Muscle layer of duodenum (tissue), 2 donors: ENCODE results near the gene IGSF9.

Experiments used
- H3K27ac ChIP-seq: one replicate; pipeline ENCODE4 v1.7.0; 2013; ENCODE audit warnings: mild to moderate bottlenecking, low read length
- H3K27me3 ChIP-seq: one replicate; pipeline ENCODE4 v1.7.0; 2013; ENCODE audit warnings: low read depth, mild to moderate bottlenecking, control low read depth, low read length
- H3K36me3 ChIP-seq, 2 donors: one replicate each; pipeline ENCODE4 v1.7.0; 2013; ENCODE audit warnings: low read length in 2 of 2, control low read depth in 1 of 2, mild to moderate bottlenecking in 1 of 2; ENCODE audit not compliant: insufficient read depth in 2 of 2, control insufficient read depth in 1 of 2
- H3K4me1 ChIP-seq, 2 donors: one replicate each; pipeline ENCODE4 v1.7.0; 2013; ENCODE audit warnings: low read length in 2 of 2, mild to moderate bottlenecking in 2 of 2, control low read depth in 1 of 2, moderate library complexity in 1 of 2; ENCODE audit not compliant: insufficient read depth in 2 of 2, control insufficient read depth in 1 of 2
- H3K4me3 ChIP-seq, 2 donors: one replicate each; pipeline ENCODE4 v1.7.0; 2013; ENCODE audit warnings: low read length in 2 of 2, low read depth in 1 of 2, mild to moderate bottlenecking in 1 of 2
- H3K9me3 ChIP-seq, 2 donors: one replicate each; pipeline ENCODE4 v1.7.0; 2013; ENCODE audit warnings: low read length in 2 of 2, control low read depth in 1 of 2, mild to moderate bottlenecking in 1 of 2; ENCODE audit not compliant: control insufficient read depth in 1 of 2
- donor health status: healthy.

Gene IGSF9

GRCh38 chr1:159986093-159986492 is 40.7 kb upstream of the IGSF9 start:
- Histone ChIP-seq H3K27ac (no peak overlapping the region), H3K36me3 (no peaks in the 10 kb centered on the region), H3K4me1 (no peaks in the 10 kb centered on the region), H3K9me3 (no peaks in the 10 kb centered on the region), H3K27me3 (no peaks in the 10 kb centered on the region), H3K4me3 (no peak overlapping the region)

- no peaks in the 10 kb centered on the region for H3K27me3 ChIP-seq
- H3K4me1 ChIP-seq = no peaks in the 10 kb centered on the region
- no peaks in the 10 kb centered on the region for H3K36me3 ChIP-seq
- no peak overlapping the region for H3K4me3 ChIP-seq
- H3K27ac ChIP-seq = no peak overlapping the region
- H3K9me3 ChIP-seq = no peaks in the 10 kb centered on the region
Measured at GRCh38 chr1:159985473-159985872, 40.1 kb upstream of the IGSF9 start.

GRCh38 chr1:159983681-159984080 is 38.3 kb upstream of the IGSF9 start:
- H3K27ac ChIP-seq = no peak overlapping the region
- H3K9me3 ChIP-seq = no peaks in the 10 kb centered on the region
- no peak overlapping the region for H3K4me3 ChIP-seq
- H3K27me3 ChIP-seq = no peaks in the 10 kb centered on the region
- no peaks in the 10 kb centered on the region for H3K36me3 ChIP-seq
- H3K4me1 ChIP-seq = peaks cover 0 to under 1% of the 10 kb centered on the region in 2 donors

- H3K4me1 ChIP-seq = peaks cover 0 to 4% of the 10 kb centered on the region in 2 donors
Measured at GRCh38 chr1:159982280-159982679, 36.9 kb upstream of the IGSF9 start.

GRCh38 chr1:159981351-159982055 is 36.1 kb upstream of the IGSF9 start:
- H3K9me3 ChIP-seq = no peaks in the 10 kb centered on the region
- no peak overlapping the region for H3K27ac ChIP-seq
- H3K4me3 ChIP-seq = no peak overlapping the region
- peaks cover 0 to 4% of the 10 kb centered on the region in 2 donors for H3K4me1 ChIP-seq
- H3K36me3 ChIP-seq = no peaks in the 10 kb centered on the region
- no peaks in the 10 kb centered on the region for H3K27me3 ChIP-seq

More at GRCh38 chr1:159982280-159982679, 36.9 kb upstream of the IGSF9 start:
- H3K9me3 ChIP-seq = no peaks in the 10 kb centered on the region
- no peaks in the 10 kb centered on the region for H3K27me3 ChIP-seq
- H3K36me3 ChIP-seq = no peaks in the 10 kb centered on the region
- no peak overlapping the region for H3K4me3 ChIP-seq
- H3K27ac ChIP-seq = no peak overlapping the region

GRCh38 chr1:159980786-159981185 is 35.4 kb upstream of the IGSF9 start:
- Histone ChIP-seq H3K4me3 (no peak overlapping the region), H3K36me3 (no peaks in the 10 kb centered on the region), H3K27ac (no peak overlapping the region), H3K4me1 (peaks cover 0 to 4% of the 10 kb centered on the region in 2 donors), H3K27me3 (no peaks in the 10 kb centered on the region), H3K9me3 (no peaks in the 10 kb centered on the region)

GRCh38 chr1:159980076-159980475 is 34.7 kb upstream of the IGSF9 start:
- no peak overlapping the region for H3K27ac ChIP-seq
- no peak overlapping the region for H3K4me3 ChIP-seq
- H3K27me3 ChIP-seq = peaks cover 6% of the 10 kb centered on the region
- H3K36me3 ChIP-seq = no peaks in the 10 kb centered on the region
- H3K4me1 ChIP-seq = peaks cover 0 to 4% of the 10 kb centered on the region in 2 donors
- no peaks in the 10 kb centered on the region for H3K9me3 ChIP-seq

GRCh38 chr1:159979257-159979656 is 33.8 kb upstream of the IGSF9 start:
- H3K4me1 ChIP-seq = peaks cover 0 to 4% of the 10 kb centered on the region in 2 donors
- no peaks in the 10 kb centered on the region for H3K36me3 ChIP-seq
- H3K27me3 ChIP-seq = peaks cover 7% of the 10 kb centered on the region
- H3K4me3 ChIP-seq = no peak overlapping the region
- H3K9me3 ChIP-seq = no peaks in the 10 kb centered on the region
- no peak overlapping the region for H3K27ac ChIP-seq

GRCh38 chr1:159978107-159978398 is 32.6 kb upstream of the IGSF9 start:
- Histone ChIP-seq H3K27ac (no peak overlapping the region), H3K36me3 (no peaks in the 10 kb centered on the region), H3K27me3 (peaks cover 7% of the 10 kb centered on the region), H3K9me3 (no peaks in the 10 kb centered on the region), H3K4me1 (peaks cover 0 to 4% of the 10 kb centered on the region in 2 donors), H3K4me3 (no peak overlapping the region)

- Histone ChIP-seq H3K4me1 (peaks cover 0 to 4% of the 10 kb centered on the region in 2 donors), H3K27me3 (peaks cover 7% of the 10 kb centered on the region), H3K4me3 (no peak overlapping the region), H3K27ac (no peak overlapping the region), H3K36me3 (no peaks in the 10 kb centered on the region), H3K9me3 (no peaks in the 10 kb centered on the region)
Measured at GRCh38 chr1:159977364-159978106, 32.1 kb upstream of the IGSF9 start.

GRCh38 chr1:159974350-159974965 is 29.0 kb upstream of the IGSF9 start:
- H3K9me3 ChIP-seq = no peaks in the 10 kb centered on the region

More at GRCh38 chr1:159974350-159974965, 29.0 kb upstream of the IGSF9 start:
- no peak overlapping the region for H3K27ac ChIP-seq
- no peaks in the 10 kb centered on the region for H3K36me3 ChIP-seq
- H3K4me3 ChIP-seq = no peak overlapping the region
- H3K4me1 ChIP-seq = peaks cover 0 to 4% of the 10 kb centered on the region in 2 donors
- H3K27me3 ChIP-seq = peaks cover 7% of the 10 kb centered on the region
